ENCODE measurements around the gene LPIN2. TPM values are rescaled to one million over a fixed set of nuclear protein-coding genes. Genes with fewer than 3 reads are reported as not detected.
"Not testable (repeated sequence)": the region's sequence is repeated elsewhere in the genome, so short reads cannot be mapped to it uniquely, and the experiment has no call there.

LPIN2 gene
- polyA plus RNA-seq, 1 experiment = 27.3 TPM

DNA sequence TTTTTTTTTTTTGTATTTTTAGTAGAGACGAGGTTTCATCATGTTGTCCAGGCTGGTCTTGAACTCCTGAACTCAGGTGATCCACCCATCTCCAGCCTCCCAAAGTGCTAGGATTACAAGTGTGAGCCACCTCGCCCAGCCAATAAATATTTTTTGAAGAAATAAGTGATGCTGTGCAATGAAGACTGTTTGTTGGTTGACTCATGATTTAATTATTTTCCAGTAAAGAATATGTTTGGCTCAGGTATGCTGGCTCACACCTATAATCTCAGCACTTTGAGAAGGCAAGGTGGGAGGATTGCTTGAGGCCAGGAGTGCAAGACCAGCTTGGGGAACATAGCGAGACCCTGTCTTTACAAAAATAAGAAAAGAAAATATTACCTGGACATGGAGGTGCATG, 41.8 kb upstream of the LPIN2 start:
- ChIA-PET CTCF (interaction anchor here (0.6 to 1.1 kb wide), 4 partner anchors 8 to 60 kb away, joined by 3 to 4 read pairs (median 3); no protein-coding TSS in a partner anchor), POLR2A (no interaction called here)
- no peak for DNase-seq (ENCODE audit: low read depth)
- Histone ChIP-seq H3K36me3 (ENCODE audit: control insufficient read depth, insufficient read depth, low read length) (no peaks in the 10 kb centered on the region), H3K27me3 (ENCODE audit: control insufficient read depth, insufficient read depth, low read length) (no peaks in the 10 kb centered on the region), H3K4me3 (ENCODE audit: low read depth, low read length) (no peak overlapping the region)
- TF ChIP-seq, protein P1, sequence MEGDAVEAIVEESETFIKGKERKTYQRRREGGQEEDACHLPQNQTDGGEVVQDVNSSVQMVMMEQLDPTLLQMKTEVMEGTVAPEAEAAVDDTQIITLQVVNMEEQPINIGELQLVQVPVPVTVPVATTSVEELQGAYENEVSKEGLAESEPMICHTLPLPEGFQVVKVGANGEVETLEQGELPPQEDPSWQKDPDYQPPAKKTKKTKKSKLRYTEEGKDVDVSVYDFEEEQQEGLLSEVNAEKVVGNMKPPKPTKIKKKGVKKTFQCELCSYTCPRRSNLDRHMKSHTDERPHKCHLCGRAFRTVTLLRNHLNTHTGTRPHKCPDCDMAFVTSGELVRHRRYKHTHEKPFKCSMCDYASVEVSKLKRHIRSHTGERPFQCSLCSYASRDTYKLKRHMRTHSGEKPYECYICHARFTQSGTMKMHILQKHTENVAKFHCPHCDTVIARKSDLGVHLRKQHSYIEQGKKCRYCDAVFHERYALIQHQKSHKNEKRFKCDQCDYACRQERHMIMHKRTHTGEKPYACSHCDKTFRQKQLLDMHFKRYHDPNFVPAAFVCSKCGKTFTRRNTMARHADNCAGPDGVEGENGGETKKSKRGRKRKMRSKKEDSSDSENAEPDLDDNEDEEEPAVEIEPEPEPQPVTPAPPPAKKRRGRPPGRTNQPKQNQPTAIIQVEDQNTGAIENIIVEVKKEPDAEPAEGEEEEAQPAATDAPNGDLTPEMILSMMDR (IDR thresholded peaks at IDR 0.05; ENCODE audit: insufficient read depth, low read depth, low read length) = no peak

DNA sequence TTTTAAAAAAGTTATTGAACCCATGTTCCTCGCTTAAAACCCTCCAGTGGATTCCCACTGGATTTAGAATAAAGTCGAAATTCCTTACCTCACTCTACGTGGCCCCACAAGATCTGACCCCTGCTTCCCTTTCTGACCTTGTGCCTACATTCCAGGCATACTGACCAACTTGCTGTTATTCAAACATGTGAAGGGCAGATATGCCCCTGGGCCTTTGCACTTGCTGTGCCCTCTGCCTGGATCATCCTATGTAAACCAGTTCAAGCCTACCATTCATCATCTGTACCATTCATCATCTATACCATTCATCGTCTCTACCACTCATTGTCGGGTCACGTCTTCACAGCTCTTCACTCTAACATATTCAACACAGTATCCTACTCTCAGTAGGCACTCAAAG, 41.3 kb upstream of the LPIN2 start:
- no peak overlapping the region for H3K4me3 ChIP-seq (ENCODE audit: low read depth, low read length)
- H3K36me3 ChIP-seq (ENCODE audit: control insufficient read depth, insufficient read depth, low read length) = no peaks in the 10 kb centered on the region
- no peak for DNase-seq (ENCODE audit: low read depth)
- POLR2A ChIA-PET = no interaction called here
- H3K27me3 ChIP-seq (ENCODE audit: control insufficient read depth, insufficient read depth, low read length) = no peaks in the 10 kb centered on the region
- CTCF ChIA-PET = interaction anchor here (0.6 to 1.6 kb wide), 3 partner anchors 8 to 74 kb away, joined by 3 to 11 read pairs (median 3); no protein-coding TSS in a partner anchor
- TF ChIP-seq, protein P1 (IDR thresholded peaks at IDR 0.05; ENCODE audit: insufficient read depth, low read depth, low read length) = no peak

DNA sequence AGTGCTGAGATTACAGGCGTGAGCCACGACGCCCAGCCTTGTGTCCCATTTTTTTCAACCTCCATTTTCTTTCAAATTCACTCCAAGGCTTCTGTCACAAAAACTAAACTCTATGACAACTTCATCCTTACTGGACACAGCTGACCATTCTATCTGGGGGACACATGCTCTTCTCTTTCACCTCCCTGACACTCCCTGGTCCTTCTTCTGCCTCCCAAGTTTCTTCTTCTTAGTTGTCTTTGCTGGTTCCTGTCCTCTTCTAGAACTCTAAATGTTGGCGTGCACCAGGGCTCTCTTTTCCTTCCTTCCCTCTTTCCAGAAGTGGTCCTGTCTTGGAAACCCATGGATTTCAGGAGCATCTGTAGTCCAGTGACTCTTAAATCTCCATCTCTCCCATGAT, 40.1 kb upstream of the LPIN2 start:
- CTCF ChIA-PET = interaction anchor here (1.6 kb wide), 1 partner anchor 9 kb away, joined by 11 read pairs; no protein-coding TSS in a partner anchor
- POLR2A ChIA-PET = no interaction called here

DNA sequence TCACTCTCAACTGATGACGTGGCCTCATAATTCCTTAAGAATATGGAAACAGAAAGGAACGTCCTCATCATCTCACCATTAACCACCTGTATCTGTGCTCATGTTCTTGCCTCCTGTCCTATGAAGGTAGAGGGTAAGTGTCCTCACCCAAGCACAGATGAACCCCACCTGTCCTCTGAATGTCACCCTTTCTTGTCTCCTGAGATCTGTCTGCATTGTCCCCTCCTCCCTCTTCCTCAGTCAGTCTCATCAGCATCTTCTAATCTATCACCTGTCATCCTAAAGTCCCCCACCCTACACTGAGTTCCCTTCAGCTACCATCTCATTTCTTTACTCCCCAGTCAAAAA, 39.4 kb upstream of the LPIN2 start:
- POLR2A ChIA-PET = no interaction called here
- Histone ChIP-seq H3K36me3 (ENCODE audit: control insufficient read depth, insufficient read depth, low read length) (no peaks in the 10 kb centered on the region), H3K4me3 (ENCODE audit: low read depth, low read length) (no peak overlapping the region), H3K27me3 (ENCODE audit: control insufficient read depth, insufficient read depth, low read length) (no peaks in the 10 kb centered on the region)
- TF ChIP-seq, protein P1 (IDR thresholded peaks at IDR 0.05; ENCODE audit: insufficient read depth, low read depth, low read length) = no peak
- no peak for DNase-seq (ENCODE audit: low read depth)
- CTCF ChIA-PET = interaction anchor here (1.6 kb wide), 1 partner anchor 10 kb away, joined by 11 read pairs; no protein-coding TSS in a partner anchor

More for the DNA sequence above, 40.1 kb upstream of the LPIN2 start:
- DNase-seq (ENCODE audit: low read depth) = no peak
- Histone ChIP-seq H3K36me3 (ENCODE audit: control insufficient read depth, insufficient read depth, low read length) (no peaks in the 10 kb centered on the region), H3K4me3 (ENCODE audit: low read depth, low read length) (no peak overlapping the region), H3K27me3 (ENCODE audit: control insufficient read depth, insufficient read depth, low read length) (no peaks in the 10 kb centered on the region)
- TF ChIP-seq, protein P1 (IDR thresholded peaks at IDR 0.05; ENCODE audit: insufficient read depth, low read depth, low read length) = no peak

DNA sequence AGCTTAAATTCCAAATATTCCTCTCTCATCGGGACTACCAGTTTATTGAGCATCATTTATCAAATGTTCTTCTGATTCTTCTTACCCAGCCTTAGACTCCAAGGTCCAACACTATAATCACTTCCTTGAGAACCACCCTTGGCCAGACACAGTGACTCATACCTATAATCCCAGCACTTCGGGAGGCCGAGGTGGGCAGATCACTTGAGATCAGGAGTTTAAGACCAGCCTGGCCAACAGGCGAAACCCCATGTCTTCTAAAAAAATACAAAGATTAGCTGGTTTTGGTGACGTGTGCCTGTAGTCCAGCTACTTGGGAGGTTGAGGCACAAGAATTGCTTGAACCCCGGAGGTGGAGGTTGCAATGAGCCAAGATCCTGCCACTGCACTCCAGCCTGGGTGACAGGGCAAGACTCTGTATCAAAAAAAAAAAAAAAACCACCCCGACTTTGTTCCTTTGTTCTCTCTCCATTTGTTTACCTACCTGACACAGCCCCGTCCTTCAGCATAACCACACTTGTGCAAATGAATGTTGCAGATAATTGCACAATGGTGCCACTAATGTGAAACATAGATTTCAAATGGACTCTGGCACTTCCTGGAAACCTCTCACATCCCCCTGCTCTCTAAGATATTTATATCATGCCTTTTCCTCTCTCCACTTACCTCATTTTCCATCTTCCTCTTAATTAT, 38.9 kb upstream of the LPIN2 start:
- ChIA-PET CTCF (no interaction called here), POLR2A (no interaction called here)
- H3K36me3 ChIP-seq (ENCODE audit: control insufficient read depth, insufficient read depth, low read length) = no peaks in the 10 kb centered on the region

DNA sequence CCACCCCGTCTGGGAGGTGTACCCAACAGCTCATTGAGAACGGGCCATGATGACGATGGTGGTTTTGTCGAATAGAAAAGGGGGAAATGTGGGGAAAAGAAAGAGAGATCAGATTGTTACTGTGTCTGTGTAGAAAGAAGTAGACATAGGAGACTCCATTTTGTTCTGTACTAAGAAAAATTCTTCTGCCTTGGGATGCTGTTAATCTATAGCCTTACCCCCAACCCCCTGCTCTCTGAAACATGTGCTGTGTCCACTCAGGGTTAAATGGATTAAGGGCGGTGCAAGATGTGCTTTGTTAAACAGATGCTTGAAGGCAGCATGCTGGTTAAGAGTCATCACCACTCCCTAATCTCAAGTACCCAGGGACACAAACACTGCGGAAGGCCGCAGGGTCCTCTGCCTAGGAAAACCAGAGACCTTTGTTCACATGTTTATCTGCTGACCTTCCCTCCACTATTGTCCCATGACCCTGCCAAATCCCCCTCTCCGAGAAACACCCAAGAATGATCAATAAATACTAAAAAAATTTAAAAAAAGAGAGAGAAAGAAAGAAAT, 37.0 kb upstream of the LPIN2 start:
- POLR2A ChIA-PET; H3K4me3 ChIP-seq (ENCODE audit: low read depth, low read length); H3K36me3 ChIP-seq (ENCODE audit: control insufficient read depth, insufficient read depth, low read length); DNase-seq (ENCODE audit: low read depth); H3K27me3 ChIP-seq (ENCODE audit: control insufficient read depth, insufficient read depth, low read length): not testable (repeated sequence)
- CTCF ChIA-PET = interaction anchor here (0.8 kb wide), 1 partner anchor 13 kb away, joined by 3 read pairs; no protein-coding TSS in a partner anchor

More for the DNA sequence above, 38.9 kb upstream of the LPIN2 start:
- no peak for DNase-seq (ENCODE audit: low read depth)
- Histone ChIP-seq H3K4me3 (ENCODE audit: low read depth, low read length) (no peak overlapping the region), H3K27me3 (ENCODE audit: control insufficient read depth, insufficient read depth, low read length) (no peaks in the 10 kb centered on the region)
- TF ChIP-seq, protein P1 (IDR thresholded peaks at IDR 0.05; ENCODE audit: insufficient read depth, low read depth, low read length) = no peak
